NT2/D1 (cell line): Measurements from ENCODE around the gene HOATZ.

ENCODE experiments used
- DNase-seq: peaks from one replicate; pipeline ENCODE4 v3.0.0-alpha.2; 2011; ENCODE audit warnings: low read depth, low spot score
- H3K27me3 ChIP-seq: 2 replicates; pipeline ENCODE4 v1.6.0; 2011; ENCODE audit warnings: mild to moderate bottlenecking; ENCODE audit not compliant: insufficient read length, insufficient read depth
- H3K36me3 ChIP-seq: 2 replicates; pipeline ENCODE4 v1.6.1; 2011; ENCODE audit warnings: mild to moderate bottlenecking, low read length, mixed read lengths; ENCODE audit not compliant: insufficient read depth, insufficient read length
- H3K4me1 ChIP-seq: 2 replicates; pipeline ENCODE4 v1.5.1; 2011; ENCODE audit not compliant: insufficient read depth, insufficient read length
- H3K4me3 ChIP-seq: 2 replicates; pipeline ENCODE4 v1.5.1; 2011; ENCODE audit warnings: low read depth; ENCODE audit not compliant: insufficient read length
- H3K9ac ChIP-seq: 2 replicates; pipeline ENCODE4 v1.6.0; 2011; ENCODE audit warnings: low read depth; ENCODE audit not compliant: insufficient read length
- H3K9me3 ChIP-seq: 2 replicates; pipeline ENCODE4 v1.5.1; 2011; ENCODE audit warnings: mild to moderate bottlenecking, low read length; ENCODE audit not compliant: insufficient read depth
- SUZ12 ChIP-seq: IDR thresholded peaks from 2 replicates; pipeline ENCODE4 v1.6.1; 2011; ENCODE audit not compliant: insufficient read length, insufficient read depth; ENCODE audit errors: extremely low read depth
- YY1 ChIP-seq: IDR thresholded peaks from 2 replicates; pipeline ENCODE4 v1.6.1; 2011; ENCODE audit not compliant: insufficient read length, insufficient read depth
- ZNF274 ChIP-seq: IDR thresholded peaks from 2 replicates; pipeline ENCODE4 v1.6.1; 2011; ENCODE audit warnings: mild to moderate bottlenecking, low read depth, low read length

HOATZ gene

GRCh38 chr11:111477898-111478297 is 36.7 kb upstream of the HOATZ start:
- Histone ChIP-seq H3K4me3 (no peak overlapping the region), H3K4me1 (no peaks in the 10 kb centered on the region), H3K36me3 (no peaks in the 10 kb centered on the region), H3K9ac (no peak overlapping the region), H3K9me3 (peaks cover 5% of the 10 kb centered on the region; the same call in 1 of the 2 replicates), H3K27me3 (no peaks in the 10 kb centered on the region)
- TF ChIP-seq YY1 (no peak), SUZ12 (no peak), ZNF274 (no peak)
- no peak for DNase-seq

GRCh38 chr11:111479666-111480065 is 34.9 kb upstream of the HOATZ start:
- no peak for TF ChIP-seq SUZ12
- no peak for TF ChIP-seq YY1
- no peak for TF ChIP-seq ZNF274
- DNase-seq: no peak
- Histone ChIP-seq H3K9ac (no peak overlapping the region), H3K4me1 (no peaks in the 10 kb centered on the region), H3K27me3 (no peaks in the 10 kb centered on the region), H3K9me3 (peaks cover 3% of the 10 kb centered on the region; the same call in 1 of the 2 replicates), H3K4me3 (no peak overlapping the region), H3K36me3 (no peaks in the 10 kb centered on the region)

- no peak for DNase-seq
- TF ChIP-seq SUZ12 (no peak), YY1 (no peak), ZNF274 (no peak)
- Histone ChIP-seq H3K36me3 (no peaks in the 10 kb centered on the region), H3K27me3 (no peaks in the 10 kb centered on the region), H3K4me3 (no peak overlapping the region), H3K4me1 (no peaks in the 10 kb centered on the region), H3K9ac (no peak overlapping the region), H3K9me3 (peaks cover 3% of the 10 kb centered on the region; the same call in 1 of the 2 replicates)
Observed at GRCh38 chr11:111483431-111483830, 31.1 kb upstream of the HOATZ start.

GRCh38 chr11:111490496-111490895 is 24.1 kb upstream of the HOATZ start:
- TF ChIP-seq YY1 (no peak), SUZ12 (no peak), ZNF274 (no peak)
- Histone ChIP-seq H3K9ac (no peak overlapping the region), H3K9me3 (no peaks in the 10 kb centered on the region), H3K27me3 (peaks cover 5% of the 10 kb centered on the region), H3K4me1 (no peaks in the 10 kb centered on the region), H3K4me3 (no peak overlapping the region), H3K36me3 (no peaks in the 10 kb centered on the region)
- DNase-seq: no peak

- Histone ChIP-seq H3K4me1 (no peaks in the 10 kb centered on the region), H3K36me3 (no peaks in the 10 kb centered on the region), H3K9me3 (no peaks in the 10 kb centered on the region), H3K9ac (no peak overlapping the region), H3K27me3 (peaks cover 10% of the 10 kb centered on the region), H3K4me3 (no peak overlapping the region)
- DNase-seq: no peak
- TF ChIP-seq SUZ12 (no peak), ZNF274 (no peak), YY1 (no peak)
Observed at GRCh38 chr11:111494040-111494439, 20.5 kb upstream of the HOATZ start.

- TF ChIP-seq YY1: no peak
- TF ChIP-seq ZNF274: no peak
- no peak for TF ChIP-seq SUZ12
- Histone ChIP-seq H3K4me3 (no peak overlapping the region), H3K27me3 (peaks cover 5% of the 10 kb centered on the region), H3K4me1 (no peaks in the 10 kb centered on the region), H3K36me3 (no peaks in the 10 kb centered on the region), H3K9me3 (no peaks in the 10 kb centered on the region), H3K9ac (no peak overlapping the region)
- no peak for DNase-seq
Observed at GRCh38 chr11:111499483-111499882, 15.1 kb upstream of the HOATZ start.

- no peaks in the 10 kb centered on the region for H3K4me1 ChIP-seq
- no peaks in the 10 kb centered on the region for H3K36me3 ChIP-seq
- peaks cover 5% of the 10 kb centered on the region for H3K27me3 ChIP-seq
- H3K9me3 ChIP-seq: no peaks in the 10 kb centered on the region
- H3K4me3 ChIP-seq: no peak overlapping the region
- no peak for TF ChIP-seq YY1
- TF ChIP-seq SUZ12: no peak
- TF ChIP-seq ZNF274: no peak
- no peak overlapping the region for H3K9ac ChIP-seq
- DNase-seq: no peak
Observed at GRCh38 chr11:111500481-111500880, 14.1 kb upstream of the HOATZ start.
